Testis (tissue), 3 donors: ENCODE measurements around the gene EDIL3. TPM values are rescaled to one million over a fixed set of nuclear protein-coding genes. Genes with fewer than 3 reads are reported as not detected.

Experiments
- DNase-seq: peaks from one replicate; pipeline ENCODE4 v3.0.0-alpha.2; 2019
- H3K27ac ChIP-seq, 2 donors: fragments of 200-600 bp; sonication (generic); one replicate each; pipeline ENCODE4 v1.5.1; 2019
- H3K27me3 ChIP-seq: fragments of 200-600 bp; sonication (generic); one replicate; pipeline ENCODE4 v1.5.1; 2019
- H3K36me3 ChIP-seq: fragments of 200-600 bp; sonication (generic); one replicate; pipeline ENCODE4 v1.5.1; 2017; ENCODE audit warnings: low read depth; ENCODE audit errors: missing control alignments
- H3K4me1 ChIP-seq: fragments of 200-600 bp; sonication (generic); one replicate; pipeline ENCODE4 v1.5.1; 2019
- H3K4me3 ChIP-seq, 2 donors: fragments of 200-600 bp; sonication (generic); one replicate each; pipeline ENCODE4 v1.5.1; 2017 to 2019
- H3K9me3 ChIP-seq: fragments of 200-600 bp; sonication (generic); one replicate; pipeline ENCODE4 v1.5.1; 2017
- POLR2A ChIP-seq: fragments of 450-650 bp; IDR thresholded peaks from one replicate; pipeline ENCODE4 v1.6.1; 2017; ENCODE audit warnings: antibody characterized with exemption, mild to moderate bottlenecking, moderate library complexity
- WGBS, 2 donors: methylation state at CpG; one replicate each; pipeline ENCODE4 v1.1.5; 2018; 5-methylcytosine and 5-hydroxymethylcytosine counted together
- intact Hi-C: fragments of 100-400 bp; cut with DNase I; formaldehyde crosslinking; loops from one replicate; pipeline ENCODE4 v1.15.1; 2023; ENCODE audit warnings: low total_unique reads
- polyA plus RNA-seq: library from polyadenylated mRNA; stranded (reverse); fragments of 350-450 nt; fragmentation: Illumina TruSeq; extraction: RNeasy Lipid Tissue Mini Kit (QIAGEN cat#74804); gene quantifications from one replicate; pipeline ENCODE4 v1.2.3, GENCODE V29; 2014; ENCODE audit warnings: low read depth, low replicate concordance; ENCODE audit not compliant: insufficient read depth
- total RNA-seq, 2 donors: library from RNA; depleted of rRNA; stranded (reverse); fragments of >200 nt; gene quantifications; one replicate each; pipeline ENCODE4 v1.2.3, GENCODE V29; 2016
- TF ChIP-seq, protein P1 (sequence below), 3 experiments: fragments of 450-650 bp in 2 of 3; fragments of 200-600 bp in 1 of 3; sonication (generic) in 1 of 3; IDR thresholded peaks; one replicate each; pipeline ENCODE4 v1.5.1; 2016 to 2019; ENCODE audit warnings: antibody characterized with exemption in 3 of 3, mild to moderate bottlenecking in 2 of 3, moderate library complexity in 1 of 3

EDIL3 gene
- total and polyA plus RNA-seq, 3 donors from 2014 or later, result 3.4 to 8.6 (median 3.5) TPM

DNA sequence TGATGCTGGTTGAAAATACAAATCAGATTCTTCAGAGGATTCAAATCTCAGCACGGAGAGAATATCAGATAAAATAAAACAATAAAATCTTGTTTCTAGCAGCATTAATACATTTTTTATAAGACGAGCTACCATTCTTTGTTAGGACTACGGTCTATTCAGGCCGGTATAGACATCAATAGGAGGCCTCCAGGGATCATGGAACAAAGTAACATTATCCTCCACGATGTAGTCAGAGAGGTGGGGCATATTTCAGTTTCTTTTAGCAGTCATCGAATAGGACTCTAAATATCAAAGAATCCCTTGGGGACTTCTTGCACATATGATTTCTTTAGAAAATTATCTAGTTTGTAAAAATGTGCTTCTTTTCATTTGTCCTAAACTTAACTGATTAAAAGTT is 438.2 kb downstream of the EDIL3 start:
- Histone ChIP-seq H3K9me3 (no peaks in the 10 kb centered on the region), H3K27me3 (no peaks in the 10 kb centered on the region), H3K36me3 (no peaks in the 10 kb centered on the region), H3K27ac (no peak overlapping the region), H3K4me3 (no peak overlapping the region), H3K4me1 (no peaks in the 10 kb centered on the region)
- intact Hi-C loops, result no loop called here
- WGBS, 2 donors, result 43 to 51% methylated on average over 6 of the region's 6 CpGs
- DNase-seq, result no peak
- no peak for TF ChIP-seq POLR2A
- TF ChIP-seq, protein P1, sequence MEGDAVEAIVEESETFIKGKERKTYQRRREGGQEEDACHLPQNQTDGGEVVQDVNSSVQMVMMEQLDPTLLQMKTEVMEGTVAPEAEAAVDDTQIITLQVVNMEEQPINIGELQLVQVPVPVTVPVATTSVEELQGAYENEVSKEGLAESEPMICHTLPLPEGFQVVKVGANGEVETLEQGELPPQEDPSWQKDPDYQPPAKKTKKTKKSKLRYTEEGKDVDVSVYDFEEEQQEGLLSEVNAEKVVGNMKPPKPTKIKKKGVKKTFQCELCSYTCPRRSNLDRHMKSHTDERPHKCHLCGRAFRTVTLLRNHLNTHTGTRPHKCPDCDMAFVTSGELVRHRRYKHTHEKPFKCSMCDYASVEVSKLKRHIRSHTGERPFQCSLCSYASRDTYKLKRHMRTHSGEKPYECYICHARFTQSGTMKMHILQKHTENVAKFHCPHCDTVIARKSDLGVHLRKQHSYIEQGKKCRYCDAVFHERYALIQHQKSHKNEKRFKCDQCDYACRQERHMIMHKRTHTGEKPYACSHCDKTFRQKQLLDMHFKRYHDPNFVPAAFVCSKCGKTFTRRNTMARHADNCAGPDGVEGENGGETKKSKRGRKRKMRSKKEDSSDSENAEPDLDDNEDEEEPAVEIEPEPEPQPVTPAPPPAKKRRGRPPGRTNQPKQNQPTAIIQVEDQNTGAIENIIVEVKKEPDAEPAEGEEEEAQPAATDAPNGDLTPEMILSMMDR (IDR thresholded peaks at IDR 0.05), result no peak

DNA sequence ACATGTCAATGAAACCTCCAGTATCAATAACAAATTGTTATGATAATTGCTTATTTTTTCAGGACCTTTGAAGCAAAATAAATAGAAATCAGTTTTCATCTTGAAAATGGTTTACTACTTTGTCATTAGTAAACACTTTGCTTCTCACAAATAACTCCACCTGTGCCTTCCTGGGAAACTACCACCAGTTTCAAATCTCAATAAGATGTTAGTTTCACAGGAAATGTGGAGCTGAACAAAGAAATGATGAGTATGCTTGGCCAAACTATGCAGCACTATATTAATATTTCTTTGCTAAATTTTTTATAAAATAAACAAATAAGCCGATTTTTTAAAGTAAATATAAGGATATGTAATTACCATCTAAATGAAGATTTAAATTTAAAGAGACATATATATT is 442.5 kb downstream of the EDIL3 start:
- Histone ChIP-seq H3K4me1 (no peaks in the 10 kb centered on the region), H3K4me3 (no peak overlapping the region), H3K9me3 (no peaks in the 10 kb centered on the region), H3K27ac (no peak overlapping the region), H3K27me3 (no peaks in the 10 kb centered on the region), H3K36me3 (no peaks in the 10 kb centered on the region)
- TF ChIP-seq POLR2A, result no peak
- TF ChIP-seq, protein P1 (IDR thresholded peaks at IDR 0.05), result no peak
- intact Hi-C loops, result no loop called here
- no peak for DNase-seq
- 81 to 86% methylated on average over 1 of the region's 1 CpG for WGBS, 2 donors

DNA sequence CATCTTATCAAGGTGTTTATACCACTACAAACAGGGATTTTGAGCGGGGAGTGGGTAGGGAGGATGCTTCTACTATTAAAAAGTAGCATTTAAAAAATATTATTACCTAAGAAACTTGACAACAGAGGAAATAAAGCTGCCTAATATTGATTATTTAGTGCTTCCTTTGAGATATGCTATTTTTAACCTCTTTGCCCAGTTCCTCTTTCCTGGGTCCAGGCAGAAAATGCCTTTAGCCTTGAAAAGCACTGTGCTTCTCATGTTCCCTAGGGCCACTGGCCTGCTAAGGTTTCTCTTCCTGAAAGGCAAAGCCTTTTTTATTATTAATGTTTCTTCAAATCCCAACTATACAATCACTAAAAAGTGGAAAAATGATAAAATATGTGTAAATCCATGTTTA is 446.8 kb downstream of the EDIL3 start:
- Histone ChIP-seq H3K9me3 (no peaks in the 10 kb centered on the region), H3K4me3 (no peak overlapping the region)
- WGBS, 2 donors, result 58 to 74% methylated on average over 1 of the region's 1 CpG

DNA sequence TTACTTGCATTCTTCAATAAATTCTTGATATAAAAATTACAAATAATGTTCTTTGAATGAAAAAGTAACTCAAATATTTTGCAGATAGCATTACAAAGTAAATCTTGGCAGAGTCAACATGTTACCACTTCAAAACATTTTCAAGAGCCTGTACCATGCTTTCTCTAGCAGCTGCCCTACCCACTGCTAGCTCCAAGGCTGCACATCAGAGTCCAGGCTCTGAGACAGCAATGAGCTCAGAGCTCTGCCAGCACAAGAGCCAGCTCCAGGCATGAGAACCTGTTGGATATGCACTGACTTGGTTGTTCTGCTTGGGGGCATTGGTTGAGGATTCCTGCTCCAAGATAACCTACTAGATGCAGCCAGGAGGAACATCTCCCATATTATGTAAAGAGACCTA is 452.7 kb downstream of the EDIL3 start:
- Histone ChIP-seq H3K27me3 (no peaks in the 10 kb centered on the region), H3K4me3 (no peak overlapping the region), H3K27ac (no peak overlapping the region), H3K4me1 (no peaks in the 10 kb centered on the region), H3K9me3 (no peaks in the 10 kb centered on the region), H3K36me3 (no peaks in the 10 kb centered on the region)
- TF ChIP-seq, protein P1 (IDR thresholded peaks at IDR 0.05), result no peak
- TF ChIP-seq POLR2A, result no peak
- DNase-seq, result no peak
- intact Hi-C loops, result no loop called here

More for the DNA sequence above, 446.8 kb downstream of the EDIL3 start:
- intact Hi-C loops, result no loop called here
- no peaks in the 10 kb centered on the region for H3K36me3 ChIP-seq
- no peaks in the 10 kb centered on the region for H3K27me3 ChIP-seq
- TF ChIP-seq, protein P1 (IDR thresholded peaks at IDR 0.05), result no peak
- TF ChIP-seq POLR2A, result no peak
- no peaks in the 10 kb centered on the region for H3K4me1 ChIP-seq
- no peak for DNase-seq
- H3K27ac ChIP-seq, result no peak overlapping the region

DNA sequence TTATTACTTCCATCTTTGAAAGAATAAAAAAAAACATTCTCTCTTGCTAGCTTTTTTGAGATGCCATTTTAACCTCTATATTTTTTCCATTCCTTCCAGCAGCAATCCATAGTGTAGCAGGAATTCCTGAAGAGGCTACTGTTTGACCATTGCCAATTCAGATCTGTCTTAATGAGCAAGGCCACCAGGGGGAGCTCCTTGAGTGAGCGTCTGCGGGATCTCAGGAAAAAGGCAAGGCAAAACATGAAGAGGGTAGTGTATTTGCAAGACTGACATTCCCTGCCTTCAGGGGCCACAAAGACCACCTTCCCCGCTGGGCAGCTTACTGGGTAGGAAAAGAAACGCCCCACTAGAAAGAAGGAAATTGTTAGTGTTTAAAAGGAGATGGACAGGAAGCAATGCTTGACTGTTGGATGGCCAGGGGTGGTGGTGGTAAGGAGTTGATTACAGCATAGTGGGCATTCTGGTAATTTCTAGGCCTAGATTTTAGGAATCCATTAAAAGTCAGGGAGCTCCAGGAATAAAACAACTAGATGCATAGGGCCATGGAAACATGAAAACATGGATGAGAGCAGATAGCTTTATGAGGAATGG is 457.4 kb downstream of the EDIL3 start:
- H3K27me3 ChIP-seq, result no peaks in the 10 kb centered on the region
- H3K36me3 ChIP-seq, result no peaks in the 10 kb centered on the region
- intact Hi-C loops, result no loop called here
- no peak overlapping the region for H3K4me3 ChIP-seq
- TF ChIP-seq POLR2A, result no peak
- TF ChIP-seq, protein P1 (IDR thresholded peaks at IDR 0.05), result peak in 2 of 3 experiments; percentile 66 to 69
- no peaks in the 10 kb centered on the region for H3K9me3 ChIP-seq
- 34 to 44% methylated on average over 4 of the region's 4 CpGs for WGBS, 2 donors
- no peaks in the 10 kb centered on the region for H3K4me1 ChIP-seq
- no peak overlapping the region for H3K27ac ChIP-seq
- DNase-seq, result peak; percentile 83
